Transverse colon (tissue), 4 donors: ENCODE results near the gene SIRT2. TPM values are rescaled to one million over a fixed set of nuclear protein-coding genes. Genes with fewer than 3 reads are reported as not detected.

Experiments used
- DNase-seq: peaks from one replicate; pipeline ENCODE4 v3.0.0-alpha.2; 2019
- H3K27ac ChIP-seq, 4 donors: fragments of 200-600 bp; sonication (generic); 2 replicates each; pipeline ENCODE4 v1.5.1; 2016 to 2018; ENCODE audit warnings: inconsistent platforms in 4 of 4
- H3K27me3 ChIP-seq: fragments of 200-600 bp; sonication (generic); 2 replicates; pipeline ENCODE4 v1.5.1; 2017; ENCODE audit warnings: inconsistent platforms
- H3K36me3 ChIP-seq, 4 donors: fragments of 200-600 bp; sonication (generic); 2 replicates each; pipeline ENCODE4 v1.5.1; 2017 to 2019; ENCODE audit warnings: inconsistent platforms in 4 of 4
- H3K4me1 ChIP-seq, 4 donors: fragments of 200-600 bp; sonication (generic); 2 replicates each; pipeline ENCODE4 v1.5.1; 2017 to 2020; ENCODE audit warnings: inconsistent platforms in 4 of 4
- H3K4me3 ChIP-seq, 4 donors: fragments of 200-600 bp; sonication (generic); 1 replicate in 1 of 4; 2 replicates in 3 of 4; pipeline versions ENCODE4 v1.5.1 to v1.6.1; 2017 to 2019; ENCODE audit warnings: inconsistent platforms in 4 of 4
- H3K9me3 ChIP-seq, 2 donors: fragments of 200-600 bp; sonication (generic); 2 replicates each; pipeline ENCODE4 v1.5.1; 2017 to 2019; ENCODE audit warnings: inconsistent platforms in 2 of 2
- EP300 ChIP-seq: sonication (generic); formaldehyde crosslinking; IDR thresholded peaks from one replicate; pipeline ENCODE4 v1.6.1; 2017; ENCODE audit warnings: antibody characterized with exemption, low read depth
- POLR2A ChIP-seq: fragments of 450-650 bp; IDR thresholded peaks from one replicate; pipeline ENCODE4 v1.6.1; 2016; ENCODE audit warnings: antibody characterized with exemption, mild to moderate bottlenecking, moderate library complexity
- POLR2AphosphoS5 ChIP-seq, 3 donors: sonication (generic); formaldehyde crosslinking; IDR thresholded peaks; one replicate each; pipeline ENCODE4 v1.6.1; 2016; ENCODE audit warnings: antibody characterized with exemption in 3 of 3
- WGBS, 2 donors: methylation state at CpG; one replicate each; pipeline ENCODE4 v1.1.5; 2018; ENCODE audit warnings: low coverage in 1 of 2; 5-methylcytosine and 5-hydroxymethylcytosine counted together
- in situ Hi-C, 4 donors: fragments of 200-750 bp; cut with MboI; loops; one replicate each; pipeline versions ENCODE4 v1.15.0 to v1.15.1; 2017; ENCODE audit warnings: low sequenced_read_pairs in 3 of 4, low pct_ligation_motif_present in 1 of 4, low pct_unique_long_range_greater_than_20kb in 1 of 4
- intact Hi-C: fragments of 100-400 bp; cut with DNase I; formaldehyde crosslinking; loops from one replicate; pipeline ENCODE4 v1.15.1; 2023; ENCODE audit warnings: low total_unique reads
- total RNA-seq, 4 donors: library from RNA; depleted of rRNA; stranded (reverse); fragments of >200 nt; gene quantifications; one replicate each; pipeline ENCODE4 v1.1.0, GENCODE V29; 2016
- TF ChIP-seq, protein P1 (sequence below), 5 experiments: fragments of 200-600 bp in 3 of 5; fragments of 450-650 bp in 2 of 5; sonication (generic) in 3 of 5; IDR thresholded peaks; 1 replicate in 2 of 5; 2 replicates in 3 of 5; pipeline ENCODE4 v1.5.1; 2016 to 2017; ENCODE audit warnings: antibody characterized with exemption in 5 of 5, inconsistent platforms in 3 of 5, mild to moderate bottlenecking in 2 of 5, moderate library complexity in 1 of 5

SIRT2 gene
- total RNA-seq, 4 donors from 2014 or later, result 56.3 to 128 (median 64.2) TPM

DNA sequence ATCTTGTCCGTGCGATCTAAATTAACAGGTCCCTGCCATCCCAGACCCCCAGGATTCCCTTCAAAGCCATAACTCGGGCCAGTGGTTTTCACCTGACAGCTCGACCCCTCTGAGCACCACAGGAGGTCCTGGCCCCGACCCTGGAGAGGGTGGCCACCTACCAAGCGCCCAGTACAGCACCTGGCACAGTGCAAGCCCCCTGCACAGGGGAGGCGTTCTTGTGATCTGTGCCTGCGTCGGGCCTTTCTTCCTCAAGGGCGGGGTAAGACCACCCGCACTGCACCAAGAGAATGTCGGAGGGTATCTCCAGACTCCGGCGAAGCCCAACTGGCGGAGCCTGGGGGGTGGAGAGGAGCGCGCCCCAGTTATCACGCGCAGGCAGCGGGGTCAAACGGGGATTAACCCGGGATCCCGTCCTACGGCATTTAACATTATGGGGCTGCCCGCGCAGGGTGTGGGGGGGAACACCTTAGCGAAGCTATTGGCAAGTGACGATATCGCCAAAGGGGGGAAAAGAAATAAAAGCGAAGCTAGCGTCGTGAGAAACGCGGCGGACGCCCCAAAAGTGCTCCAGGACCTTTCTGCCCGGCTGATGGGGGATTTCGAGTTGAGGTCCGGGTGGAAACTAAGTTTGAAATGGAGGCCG lies 48.3 kb downstream of the SIRT2 start:
- intact Hi-C loops, result no loop called here
- TF ChIP-seq POLR2AphosphoS5 (IDR thresholded peaks at IDR 0.05) (no peak), EP300 (no peak), POLR2A (no peak)
- TF ChIP-seq, protein P1, sequence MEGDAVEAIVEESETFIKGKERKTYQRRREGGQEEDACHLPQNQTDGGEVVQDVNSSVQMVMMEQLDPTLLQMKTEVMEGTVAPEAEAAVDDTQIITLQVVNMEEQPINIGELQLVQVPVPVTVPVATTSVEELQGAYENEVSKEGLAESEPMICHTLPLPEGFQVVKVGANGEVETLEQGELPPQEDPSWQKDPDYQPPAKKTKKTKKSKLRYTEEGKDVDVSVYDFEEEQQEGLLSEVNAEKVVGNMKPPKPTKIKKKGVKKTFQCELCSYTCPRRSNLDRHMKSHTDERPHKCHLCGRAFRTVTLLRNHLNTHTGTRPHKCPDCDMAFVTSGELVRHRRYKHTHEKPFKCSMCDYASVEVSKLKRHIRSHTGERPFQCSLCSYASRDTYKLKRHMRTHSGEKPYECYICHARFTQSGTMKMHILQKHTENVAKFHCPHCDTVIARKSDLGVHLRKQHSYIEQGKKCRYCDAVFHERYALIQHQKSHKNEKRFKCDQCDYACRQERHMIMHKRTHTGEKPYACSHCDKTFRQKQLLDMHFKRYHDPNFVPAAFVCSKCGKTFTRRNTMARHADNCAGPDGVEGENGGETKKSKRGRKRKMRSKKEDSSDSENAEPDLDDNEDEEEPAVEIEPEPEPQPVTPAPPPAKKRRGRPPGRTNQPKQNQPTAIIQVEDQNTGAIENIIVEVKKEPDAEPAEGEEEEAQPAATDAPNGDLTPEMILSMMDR (IDR thresholded peaks at IDR 0.05), result no peak
- Histone ChIP-seq H3K4me3 (peak overlapping the region; percentile 50 to 90 (median 78)), H3K9me3 (no peaks in the 10 kb centered on the region), H3K27me3 (no peaks in the 10 kb centered on the region), H3K4me1 (peaks cover 16 to 44% (median 31%) of the 10 kb centered on the region in 4 donors), H3K27ac (peak overlapping the region; percentile 98 to 100 (median 100)), H3K36me3 (peaks cover 0 to 17% (median 6%) of the 10 kb centered on the region in 4 donors)
- 1% methylated on average over 40 of the region's 40 CpGs; no CpG with 5 or more reads in 1 of the 2 donors for WGBS, 2 donors
- in situ Hi-C loops, result no loop called here
- DNase-seq, result peak; percentile 48

DNA sequence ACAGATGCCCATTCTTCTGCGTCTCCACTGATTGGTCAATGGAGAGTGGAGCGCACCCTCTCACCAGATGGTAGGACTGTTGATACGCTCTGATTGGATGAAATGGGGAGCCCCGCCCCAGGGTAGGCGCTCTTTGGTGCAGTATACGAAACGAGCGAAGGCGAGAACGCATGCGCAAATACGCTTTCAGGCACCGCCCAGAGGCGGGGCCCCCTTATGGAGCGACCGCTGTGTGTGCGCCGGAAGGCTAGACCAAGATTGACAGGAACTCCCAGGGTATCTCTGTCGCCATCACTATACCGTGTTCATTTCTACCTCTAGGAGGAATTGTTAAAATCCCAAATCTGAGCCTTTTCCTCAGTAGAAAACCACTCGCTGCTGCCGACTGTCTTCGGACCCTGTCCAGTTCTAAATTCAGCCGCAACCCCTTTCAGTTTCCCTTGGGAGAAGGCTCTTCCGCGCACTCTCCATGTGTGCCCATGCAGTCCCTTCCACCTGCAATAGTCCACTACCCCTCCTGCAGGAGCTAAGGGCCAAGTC lies 48.9 kb downstream of the SIRT2 start:
- Histone ChIP-seq H3K36me3 (peaks cover 0 to 23% (median 9%) of the 10 kb centered on the region in 4 donors), H3K9me3 (no peaks in the 10 kb centered on the region), H3K4me3 (peak overlapping the region; percentile 50 to 90 (median 78)), H3K27ac (peak overlapping the region; percentile 98 to 100 (median 100)), H3K27me3 (no peaks in the 10 kb centered on the region), H3K4me1 (peaks cover 22 to 50% (median 32%) of the 10 kb centered on the region in 4 donors)
- TF ChIP-seq, protein P1 (IDR thresholded peaks at IDR 0.05), result peak in 4 of 5 experiments; percentile 23 to 77 (median 50)
- TF ChIP-seq EP300 (no peak), POLR2A (peak; percentile 97), POLR2AphosphoS5 (IDR thresholded peaks at IDR 0.05) (peak; percentile 97 to 98 (median 98))
- intact Hi-C loops, result no loop called here
- peak; percentile 48 for DNase-seq
- in situ Hi-C loops, result no loop called here
- WGBS, 2 donors, result 0 to 1% methylated on average over 5 to 26 of the region's 26 CpGs

DNA sequence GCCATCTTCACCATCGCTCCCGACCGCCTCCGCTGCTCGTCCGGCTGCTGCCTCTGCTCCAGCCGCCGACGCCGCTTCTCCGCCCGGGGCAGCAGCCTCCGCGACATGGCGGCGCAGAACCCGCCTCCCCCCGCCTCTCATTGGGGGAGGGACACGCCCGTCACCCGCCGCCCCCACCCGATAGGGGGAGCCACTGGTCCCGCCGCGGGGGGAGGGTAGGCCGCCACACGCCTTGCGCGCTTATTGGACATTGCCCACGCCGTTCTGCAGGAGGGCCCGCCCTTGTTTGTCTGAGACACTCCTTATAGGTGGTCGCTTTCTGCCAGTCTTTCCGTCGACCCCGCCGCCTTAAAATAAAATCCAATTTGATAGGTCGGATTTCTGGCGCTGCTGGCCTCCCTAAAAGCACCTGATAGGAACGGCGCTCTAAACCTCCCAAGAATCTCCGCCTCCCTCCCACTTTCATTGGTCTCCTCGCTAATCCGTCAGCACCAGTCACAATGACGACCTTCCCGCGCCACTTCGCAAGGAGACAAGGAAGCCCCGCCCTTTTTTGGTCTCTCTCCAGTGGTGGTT lies 49.5 kb downstream of the SIRT2 start, which contains the start of gene HNRNPL:
Gene HNRNPL, minus strand, starts transcription at position 127 of the 576 bp plus-strand sequence. Its CDS starts 20 bp downstream, at position 107.
- peak within 1 kb of the TSS; percentile 72 to 100 (median 93) for H3K4me3 ChIP-seq
- 0% methylated on average over 1 to 25 of the region's 50 CpGs for WGBS, 2 donors
- H3K27ac ChIP-seq, result peak within 1 kb of the TSS; percentile 99 to 100 (median 100)
- in situ Hi-C loops (no loop called here), intact Hi-C loops (no loop called here)
- TF ChIP-seq POLR2AphosphoS5 (IDR thresholded peaks at IDR 0.05) (peak; percentile 83 to 99 (median 98)), EP300 (no peak), POLR2A (peak; percentile 93)
- TF ChIP-seq, protein P1 (IDR thresholded peaks at IDR 0.05), result peak; percentile 8 to 70 (median 44)
- peaks cover 23 to 53% (median 32%) of the 10 kb centered on the region in 4 donors for H3K4me1 ChIP-seq
- H3K36me3 ChIP-seq, result peaks cover 0 to 29% (median 12%) of the 10 kb centered on the region in 4 donors
- no peaks in the 10 kb centered on the region for H3K9me3 ChIP-seq
- H3K27me3 ChIP-seq, result no peaks in the 10 kb centered on the region
- DNase-seq, result peak; percentile 99
